Stromal cell of bone marrow (primary cell): ENCODE measurements around the gene TUBGCP6.

Experiments used
- DNase-seq: peaks from one replicate; pipeline ENCODE4 v3.0.0-alpha.2; 2012; ENCODE audit warnings: low read depth

Gene TUBGCP6

DNA sequence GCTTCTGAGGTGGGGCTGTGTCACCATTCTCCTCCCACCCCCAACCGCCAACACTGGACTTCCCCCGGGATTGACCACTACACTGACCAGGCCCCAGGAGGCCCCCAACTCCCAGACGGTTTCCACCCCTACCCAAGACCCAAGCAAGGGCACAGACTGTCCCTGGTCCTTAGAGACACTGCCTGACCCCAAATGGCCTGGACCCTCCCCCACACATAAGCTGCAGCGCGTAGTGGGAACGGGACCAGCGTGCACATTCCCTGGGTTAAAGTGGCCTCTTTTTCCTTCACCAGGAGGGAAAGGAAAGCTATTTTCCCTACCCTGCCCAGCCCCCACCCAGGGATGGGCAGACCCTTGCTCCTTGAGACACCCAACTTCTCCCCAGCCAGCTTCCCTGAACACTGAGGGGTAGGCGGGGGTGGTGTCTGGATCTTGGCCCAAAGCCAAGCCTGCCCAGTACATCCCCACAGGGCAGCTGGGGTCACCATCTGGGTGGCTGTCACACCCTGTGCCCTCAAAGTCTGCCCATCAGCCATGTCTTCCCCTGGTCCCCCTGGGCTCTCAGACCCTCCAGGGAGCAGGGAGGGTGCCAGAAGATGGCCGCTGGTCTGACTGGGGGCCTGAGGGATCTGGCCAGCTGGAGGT, 18.3 kb upstream of the TUBGCP6 start:
- DNase-seq, result no peak

DNA sequence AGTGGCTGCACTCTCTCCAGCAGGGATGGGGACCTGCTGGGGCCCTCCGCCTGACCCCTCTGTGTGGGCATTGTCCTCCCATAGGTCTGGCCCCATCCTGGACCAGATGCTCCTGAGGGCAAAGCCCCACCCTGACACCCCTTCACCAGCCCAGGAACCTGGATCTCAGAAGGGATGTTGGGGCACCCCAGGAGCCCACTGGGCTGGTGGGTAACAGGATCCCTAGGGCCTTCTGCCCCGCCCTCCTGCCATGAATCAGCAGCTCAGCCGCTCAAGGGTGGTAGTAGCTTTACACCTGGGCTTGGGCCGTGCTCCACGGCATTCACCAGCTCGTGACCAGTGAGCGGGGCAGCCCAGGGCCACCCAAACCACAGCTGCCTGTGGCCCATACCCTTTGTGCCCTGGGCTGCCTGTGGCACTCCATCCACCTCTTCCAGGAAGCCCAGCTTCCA, 17.7 kb upstream of the TUBGCP6 start:
- DNase-seq, result no peak

DNA sequence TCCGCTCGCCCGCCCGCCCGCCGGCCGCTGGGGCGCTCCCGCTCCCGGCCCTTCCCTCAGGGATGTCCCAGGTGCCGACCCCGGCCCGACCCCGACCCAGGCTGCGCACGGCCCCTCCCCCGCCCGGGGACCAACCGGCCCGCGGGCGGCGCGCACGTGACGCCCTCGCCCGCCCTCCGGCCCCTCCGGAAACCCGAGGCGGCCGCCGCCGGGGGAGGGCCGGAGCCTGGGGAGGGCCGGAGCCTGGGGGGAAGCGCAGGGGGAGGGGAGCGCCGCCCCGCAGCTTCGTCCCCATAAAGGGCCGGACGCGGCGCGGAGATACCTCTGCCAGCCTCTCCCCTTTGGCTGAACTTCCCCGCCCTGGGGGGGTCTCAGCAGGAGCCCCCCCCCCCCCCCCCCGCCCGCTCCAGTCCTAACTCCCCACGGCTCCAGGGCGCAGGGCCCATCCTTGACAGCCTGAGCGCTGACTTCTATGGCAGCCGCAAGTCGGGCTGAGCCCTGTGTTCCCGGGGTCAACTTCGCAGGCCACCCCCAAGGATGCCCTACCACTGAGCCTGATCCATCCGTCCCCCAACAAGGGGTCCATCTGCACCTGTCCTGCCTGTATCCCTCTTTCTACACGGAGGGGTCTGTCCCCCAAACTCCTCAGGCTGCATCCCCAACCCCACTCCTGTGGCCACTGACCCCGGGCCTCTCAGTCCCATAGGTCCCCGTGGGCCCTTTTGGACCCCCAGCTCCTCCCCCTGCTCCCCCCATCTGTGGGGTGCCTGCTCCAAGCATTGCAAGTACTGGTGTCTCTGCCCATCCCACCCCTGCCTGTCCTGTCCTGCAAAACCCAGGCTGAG, 17.0 kb upstream of the TUBGCP6 start, which contains the start of gene MAPK12:
MAPK12 (minus strand) TSS at position 69 of the 845 bp plus-strand sequence. CDS start 174 bp downstream, outside the sequence.
- DNase-seq, result no peak

DNA sequence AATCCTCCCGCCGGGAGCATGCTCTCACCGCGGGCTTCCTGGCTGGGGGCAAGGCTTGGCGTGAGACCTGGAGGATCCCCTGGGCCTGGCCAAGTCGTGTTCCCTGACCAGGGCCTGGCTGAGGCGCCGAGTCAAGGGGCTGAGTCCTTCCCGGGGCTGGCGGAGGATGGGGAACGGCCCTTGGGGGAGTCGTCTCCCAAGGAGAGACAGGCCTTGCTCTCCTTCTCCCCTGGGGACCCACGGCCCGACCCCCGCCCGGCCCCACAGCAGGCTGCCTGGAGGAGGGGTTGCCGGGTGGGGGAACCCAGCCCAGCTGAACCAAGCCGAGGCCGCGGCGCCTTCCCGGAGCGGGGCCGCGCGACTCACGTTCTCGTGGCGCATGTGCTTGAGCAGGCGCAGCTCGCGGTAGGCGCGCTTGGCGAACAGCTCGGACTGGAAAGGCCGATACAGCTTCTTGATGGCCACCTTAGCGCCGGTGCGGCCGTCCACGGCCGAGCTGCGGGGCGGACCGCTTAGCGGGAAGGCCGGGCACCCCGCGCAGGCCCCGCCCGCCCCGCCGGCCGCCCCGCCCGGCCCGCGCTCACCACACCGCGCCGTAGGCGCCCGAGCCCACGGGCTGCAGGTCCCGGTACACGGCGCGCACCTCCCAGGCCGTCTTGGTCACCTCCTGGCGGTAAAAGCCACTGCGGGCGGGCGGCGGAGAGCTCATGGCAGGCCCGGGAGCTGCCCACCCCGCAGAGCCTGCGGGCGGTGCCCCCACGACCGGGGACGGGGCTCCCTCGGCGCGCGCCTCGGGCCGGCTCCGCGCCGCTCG, 16.2 kb upstream of the TUBGCP6 start:
- no peak for DNase-seq

DNA sequence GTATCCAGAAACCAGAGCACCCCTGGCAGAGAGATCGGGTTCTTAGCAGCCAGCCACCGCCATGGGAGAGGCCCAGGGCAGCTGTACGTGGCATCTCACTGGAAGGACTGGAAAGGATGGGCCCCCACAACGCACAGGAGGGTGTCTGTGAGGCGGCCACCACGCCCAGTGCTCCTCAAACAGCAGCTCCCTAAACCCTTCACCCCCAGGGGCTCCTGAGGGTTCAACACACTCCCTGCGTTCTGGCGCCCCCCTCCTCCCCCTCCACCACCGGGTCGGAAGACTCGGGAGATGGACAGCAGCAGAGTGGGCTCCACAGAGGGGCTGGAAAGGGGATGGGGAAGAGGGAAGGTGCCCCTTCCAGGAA, 15.6 kb upstream of the TUBGCP6 start:
- DNase-seq, result no peak

DNA sequence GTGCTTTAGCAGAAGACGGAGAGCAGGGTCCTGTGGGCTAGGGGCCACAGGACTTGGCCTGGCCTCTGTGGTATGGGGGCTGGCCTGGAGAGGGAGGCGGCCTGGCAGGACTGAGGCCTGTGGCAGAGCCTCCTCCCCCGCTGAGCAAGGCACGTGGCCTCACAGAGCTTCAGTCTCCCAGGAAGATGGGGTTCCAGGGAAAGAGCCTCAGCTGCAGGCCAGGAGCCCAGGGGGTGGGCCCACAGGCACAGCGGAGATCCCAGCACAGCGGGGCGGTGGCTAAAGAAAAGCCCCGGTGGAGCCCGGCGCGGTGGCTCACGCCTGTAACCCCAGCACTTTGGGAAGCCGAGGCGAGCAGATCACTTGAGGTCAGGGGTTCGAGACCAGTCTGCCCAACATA, 14.5 kb upstream of the TUBGCP6 start:
- DNase-seq, result no peak

DNA sequence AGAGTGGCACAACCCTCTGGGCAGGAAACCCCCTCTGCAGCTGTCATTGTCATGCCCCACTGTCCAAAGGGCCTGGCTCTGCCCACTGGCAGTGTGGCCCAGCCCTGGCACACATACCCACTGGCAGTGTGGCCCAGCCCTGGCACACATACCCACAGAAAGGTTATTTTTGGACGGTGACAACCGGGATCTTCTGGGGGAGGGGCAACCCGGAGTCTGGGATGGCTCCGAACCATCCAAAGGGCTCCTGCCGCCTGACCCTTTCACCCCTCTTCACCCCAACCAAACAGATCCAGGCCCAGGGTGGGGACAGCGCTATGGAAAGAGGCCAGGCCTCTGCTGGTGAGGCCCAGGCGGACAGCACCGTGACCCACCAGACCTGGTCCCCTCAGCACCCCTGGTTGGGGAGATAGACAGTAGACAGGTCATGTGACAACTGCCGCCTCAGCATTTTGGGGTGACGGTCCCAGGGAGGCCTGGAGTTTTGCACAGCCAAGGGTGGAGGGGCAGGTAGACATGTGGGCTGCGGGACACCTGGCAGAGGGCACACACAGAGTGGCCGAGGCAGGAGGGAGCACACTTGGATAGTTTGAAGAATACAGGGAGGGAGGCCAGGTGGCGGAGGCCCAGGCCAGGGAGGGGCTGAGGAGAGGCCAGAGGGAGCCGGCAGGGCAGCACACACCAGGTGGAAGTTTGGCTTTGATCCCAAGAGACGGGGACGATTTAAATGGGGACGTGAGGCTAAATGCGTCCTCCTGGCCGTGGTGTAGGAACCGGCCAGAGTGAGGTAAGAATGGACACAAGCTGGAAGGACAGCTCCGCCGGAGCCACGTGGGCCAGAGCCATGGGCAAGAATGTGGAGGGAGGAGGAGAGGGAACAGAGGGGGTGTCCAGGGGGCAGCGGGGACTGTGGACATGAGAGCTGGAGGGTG, 13.8 kb upstream of the TUBGCP6 start:
- DNase-seq, result no peak

DNA sequence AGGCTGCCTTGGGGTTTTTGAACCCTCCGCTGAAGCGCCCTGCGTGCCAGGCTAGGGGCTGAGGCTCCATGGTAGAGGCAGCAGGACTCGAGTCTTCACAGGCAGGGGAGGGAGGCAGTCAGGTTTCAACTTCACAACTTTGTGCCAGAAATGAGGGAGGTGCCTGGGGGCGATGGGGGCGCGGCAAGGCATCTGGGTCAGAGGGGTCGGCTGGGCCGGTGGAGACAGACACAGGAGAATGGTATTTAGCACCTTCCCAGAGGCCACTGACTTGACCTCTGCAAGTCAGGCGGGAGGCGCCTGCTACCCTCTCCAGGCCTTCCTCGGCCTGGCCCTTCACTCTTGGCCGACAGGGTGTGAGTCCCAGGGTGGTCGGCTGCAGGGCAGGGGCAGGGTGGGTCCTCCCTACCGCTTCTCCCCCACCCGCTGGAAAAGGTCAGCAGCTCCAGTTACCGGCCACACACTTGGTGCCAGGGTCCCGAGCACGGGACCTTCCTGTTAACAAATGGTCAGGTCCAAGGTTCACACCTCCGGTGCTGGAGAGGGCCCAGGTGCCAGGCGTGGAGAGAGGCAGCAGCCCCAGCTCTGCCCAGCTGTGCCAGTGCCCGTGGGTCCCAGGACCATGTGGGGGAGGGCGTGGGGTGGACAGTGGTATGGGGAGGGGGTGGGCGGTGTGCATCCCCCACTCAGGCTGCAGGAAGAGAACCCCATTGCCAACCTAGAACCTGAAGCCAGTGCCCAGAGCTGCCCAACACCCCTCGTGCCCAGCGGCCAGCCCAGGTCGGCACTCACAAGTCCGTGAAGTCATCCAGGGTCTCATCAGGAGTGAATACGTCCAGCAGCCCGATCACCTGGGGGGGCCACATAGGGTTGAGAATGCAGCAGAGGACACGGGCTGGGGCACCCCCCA, 12.9 kb upstream of the TUBGCP6 start:
- no peak for DNase-seq

DNA sequence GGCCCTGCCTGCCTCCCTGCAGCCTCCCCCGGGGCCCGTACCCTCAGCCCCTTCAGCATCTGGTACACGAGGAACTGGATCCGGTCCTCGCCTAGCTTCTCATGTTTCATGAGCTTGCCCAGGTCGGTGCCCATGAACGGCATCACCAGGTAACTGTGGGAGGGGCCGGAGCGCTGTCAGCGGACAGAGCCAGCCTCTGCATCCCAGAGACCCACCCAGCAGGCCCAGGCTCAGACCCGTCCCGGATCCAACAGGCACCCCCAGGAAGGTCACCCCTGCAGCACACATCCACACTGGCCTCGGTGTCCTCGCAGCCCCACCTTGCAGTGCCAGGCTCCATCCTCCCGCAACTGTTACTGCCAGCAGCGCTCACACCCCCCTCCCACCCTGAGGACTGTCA, 12.2 kb upstream of the TUBGCP6 start:
- DNase-seq, result no peak

DNA sequence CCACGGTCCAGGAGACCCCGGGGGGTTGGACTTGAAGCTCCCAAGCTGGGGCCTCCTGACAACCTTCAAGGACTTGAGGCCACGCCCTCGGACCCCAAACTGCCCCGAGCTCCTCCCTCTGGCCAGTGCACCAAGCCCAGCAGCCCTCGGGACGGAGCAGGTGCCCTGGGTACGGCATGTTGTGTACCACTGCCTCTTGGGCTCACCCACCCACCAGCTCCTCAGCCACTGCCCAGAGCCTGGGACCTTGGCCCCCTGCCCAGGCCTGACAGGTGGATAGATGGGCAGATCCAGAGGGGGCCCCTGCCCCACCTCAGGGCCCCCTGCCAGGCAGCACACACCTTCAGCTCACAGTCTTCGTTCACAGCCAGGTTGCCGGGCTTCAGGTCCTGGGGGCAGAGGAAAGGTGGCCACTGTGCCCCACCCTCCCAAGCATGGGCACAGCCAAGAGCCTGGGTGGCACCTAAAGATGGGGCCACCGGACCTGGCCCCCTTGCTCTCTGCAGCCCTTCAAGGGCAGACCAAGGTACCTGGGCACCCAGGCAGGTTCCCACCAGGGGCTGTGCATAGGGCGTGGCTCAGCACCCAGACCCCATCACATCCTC, 11.5 kb upstream of the TUBGCP6 start:
- no peak for DNase-seq

DNA sequence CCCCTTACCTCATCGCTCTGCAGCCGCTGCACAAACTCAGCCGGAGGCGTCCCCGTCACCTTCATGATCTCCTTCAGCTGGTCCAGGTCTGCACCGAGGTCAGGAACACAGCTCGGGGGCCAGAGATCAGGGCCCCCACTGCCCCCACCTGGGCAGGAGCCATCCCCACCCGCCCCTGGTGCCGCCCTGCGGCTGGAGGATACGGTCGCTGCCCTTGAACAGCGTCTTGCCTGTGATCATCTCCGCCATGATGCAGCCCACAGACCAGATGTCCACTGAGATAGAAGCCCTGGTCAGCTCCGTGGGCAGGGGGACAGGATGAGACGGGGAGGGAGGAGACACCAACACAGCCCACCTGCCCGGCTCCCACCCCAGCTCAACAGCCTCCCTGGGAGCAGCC, 10.8 kb upstream of the TUBGCP6 start:
- DNase-seq, result no peak

DNA sequence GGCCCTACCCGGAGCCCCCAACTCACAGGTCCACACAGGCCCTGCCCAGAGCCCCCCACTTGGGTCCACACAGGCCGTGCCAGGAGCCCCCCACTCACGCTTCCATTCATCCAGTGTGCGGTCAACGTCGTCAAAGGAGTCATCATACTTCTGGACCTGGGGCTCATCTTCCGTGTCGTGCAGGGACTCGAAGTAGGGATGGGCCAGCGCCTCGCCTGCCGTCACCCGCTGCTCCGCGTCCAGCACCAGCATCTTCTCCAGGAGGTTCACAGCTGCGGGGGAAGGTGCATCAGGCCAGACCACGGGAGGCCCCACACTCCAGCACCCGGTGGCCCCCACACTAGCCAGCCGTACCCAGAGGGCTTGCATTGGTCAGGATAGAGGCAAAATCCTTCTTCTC, 10.3 kb upstream of the TUBGCP6 start:
- DNase-seq, result no peak

DNA sequence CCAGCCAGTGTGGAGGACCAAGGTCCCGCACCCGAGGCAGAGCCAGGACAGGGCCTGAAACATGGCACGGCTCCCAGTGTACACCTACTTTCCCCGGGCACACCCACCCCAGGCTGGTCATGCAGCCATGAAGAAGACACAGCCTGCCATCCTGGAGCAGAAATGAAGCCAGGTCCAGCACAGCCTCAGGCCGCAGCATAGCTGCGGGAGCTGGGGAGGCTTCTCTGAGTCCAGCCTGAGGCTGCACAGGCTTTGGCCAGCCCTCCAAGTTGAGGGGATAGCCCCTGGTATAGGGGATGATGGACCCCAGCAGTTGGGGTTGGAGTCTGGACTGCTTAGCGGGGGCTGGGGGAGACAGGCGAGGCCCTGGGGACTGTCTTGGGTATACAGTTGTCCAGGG, 9.1 kb upstream of the TUBGCP6 start:
- DNase-seq, result no peak

DNA sequence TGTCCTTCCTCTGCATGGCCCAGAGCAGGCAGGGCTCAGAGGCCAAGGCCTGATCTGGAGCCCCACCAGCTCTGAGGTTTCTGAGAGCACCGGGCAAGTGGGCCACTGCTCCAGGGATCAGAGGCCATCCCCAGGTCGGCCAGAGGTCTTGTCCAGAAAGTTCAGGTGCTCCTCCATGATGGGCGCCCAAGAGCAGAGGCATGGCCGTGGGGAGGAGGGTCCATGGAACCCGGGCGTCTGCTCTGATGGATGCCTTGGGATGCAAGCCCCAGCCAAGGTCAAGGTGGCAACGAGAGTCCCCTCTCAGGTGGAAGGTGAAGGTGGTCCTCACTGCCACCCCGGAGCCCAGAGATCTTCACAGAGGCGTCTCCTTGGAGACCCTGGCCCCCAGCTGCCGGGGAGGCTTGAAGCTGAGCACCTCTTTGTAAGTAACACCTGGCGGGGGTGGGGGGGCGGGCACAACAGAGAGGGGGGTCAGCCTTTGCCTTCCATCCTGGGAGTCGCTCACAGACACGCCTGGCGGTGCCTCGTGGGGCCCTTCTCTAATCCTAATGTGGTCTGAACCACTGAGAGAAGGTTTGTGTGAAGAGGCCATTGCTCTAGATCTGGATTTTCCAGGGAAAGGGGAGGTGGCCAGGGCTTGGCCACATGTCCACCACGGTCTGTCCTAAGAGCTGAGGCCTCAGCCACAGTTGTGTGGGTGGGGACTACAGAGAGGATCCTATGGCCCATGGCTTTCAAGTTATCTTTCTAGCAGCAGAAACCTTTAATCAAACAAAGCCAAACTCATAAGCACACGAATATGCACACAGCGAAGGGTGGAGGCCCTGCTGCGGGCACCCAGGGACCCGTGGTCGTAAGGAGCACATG, 8.5 kb upstream of the TUBGCP6 start:
- no peak for DNase-seq

DNA sequence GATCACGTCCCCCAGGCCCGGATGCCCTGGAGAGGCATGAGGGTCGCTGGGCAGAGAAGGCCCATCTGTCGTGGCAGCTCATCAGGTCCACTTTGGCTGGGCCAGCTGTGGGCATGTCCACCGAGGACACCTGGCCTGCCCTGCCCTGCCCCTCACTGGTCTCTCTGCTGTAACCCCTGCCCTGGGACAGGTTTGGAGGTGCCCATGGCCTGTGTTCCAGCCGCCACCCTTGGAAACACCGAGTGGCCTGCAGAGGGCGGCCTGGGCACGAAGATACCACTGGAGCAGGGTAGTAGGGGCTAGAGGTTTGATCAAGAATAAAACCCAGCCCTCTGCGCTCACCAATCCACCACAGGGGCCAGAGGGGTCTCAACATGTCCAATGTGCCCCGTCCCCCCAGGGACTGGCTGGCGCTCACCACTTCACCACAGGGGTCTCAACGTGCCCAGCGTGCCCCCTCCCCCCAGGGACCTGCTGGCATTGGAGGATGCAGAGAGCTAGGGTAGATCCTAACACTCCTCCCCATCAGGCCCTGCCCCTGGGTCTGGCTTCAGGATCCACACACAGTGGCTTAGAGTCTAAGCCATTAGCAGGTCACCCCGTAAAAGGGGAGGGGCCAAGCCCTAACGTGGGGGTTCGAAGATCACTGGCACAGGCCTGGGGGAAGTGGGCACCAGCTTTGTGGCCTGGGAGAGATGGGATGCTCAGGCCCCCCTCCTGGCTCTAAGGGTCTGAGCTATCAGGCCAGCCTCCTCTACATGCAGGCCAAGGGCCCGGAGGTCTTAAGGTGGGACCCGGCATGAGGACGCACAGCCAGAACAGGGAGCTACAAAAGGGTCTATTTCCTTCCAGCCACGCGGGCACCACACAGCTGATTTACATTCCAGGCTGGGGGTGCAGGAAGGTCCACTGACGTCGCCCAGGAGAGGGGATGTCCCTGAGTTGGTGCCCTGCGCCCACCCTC, 7.5 kb upstream of the TUBGCP6 start:
- DNase-seq, result no peak

DNA sequence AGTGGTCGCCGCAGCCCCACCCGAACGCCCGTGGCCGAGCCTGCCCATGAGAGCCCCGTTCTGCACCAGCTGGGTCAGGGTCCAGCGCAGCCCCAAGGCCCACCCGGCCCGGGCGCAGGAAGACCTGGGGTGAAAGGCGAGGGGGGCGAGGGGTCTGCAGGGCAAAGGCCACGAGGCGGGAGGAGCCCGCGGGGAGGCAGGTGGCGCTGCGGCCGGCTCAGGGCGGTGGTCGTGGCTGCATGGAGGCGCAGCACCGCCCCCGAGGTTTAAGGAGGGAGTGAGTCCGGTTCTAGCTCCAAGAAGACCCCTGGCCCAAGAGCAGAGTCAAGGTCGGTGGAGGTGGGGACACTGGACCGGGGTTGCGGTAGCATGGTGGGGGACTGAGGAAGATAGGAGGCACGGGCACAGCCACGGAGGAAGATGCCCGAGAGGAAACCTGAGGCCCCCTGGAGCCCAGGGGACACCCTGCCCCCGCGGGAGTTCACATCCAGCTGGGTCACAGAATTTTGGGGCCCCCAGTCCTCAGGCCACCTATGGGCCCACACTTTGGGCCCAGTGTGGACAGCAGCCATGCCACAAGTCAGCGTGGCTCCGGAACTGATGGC, 6.8 kb upstream of the TUBGCP6 start:
- DNase-seq, result no peak
